Tibial nerve (tissue), 3 donors: ENCODE data around the gene AKT1S1.

Experiments used
- POLR2A ChIP-seq, 2 donors: fragments of 450-650 bp; IDR thresholded peaks; one replicate each; pipeline ENCODE4 v1.6.1; 2017; ENCODE audit warnings: antibody characterized with exemption in 2 of 2, mild to moderate bottlenecking in 2 of 2, moderate library complexity in 2 of 2
- TF ChIP-seq, protein P1 (sequence below), 5 experiments: fragments of 200-600 bp in 3 of 5; fragments of 450-650 bp in 2 of 5; sonication (generic) in 3 of 5; IDR thresholded peaks; one replicate each; pipeline ENCODE4 v1.5.1; 2016 to 2019; ENCODE audit warnings: antibody characterized with exemption in 5 of 5, mild to moderate bottlenecking in 3 of 5, moderate library complexity in 2 of 5

DNA sequence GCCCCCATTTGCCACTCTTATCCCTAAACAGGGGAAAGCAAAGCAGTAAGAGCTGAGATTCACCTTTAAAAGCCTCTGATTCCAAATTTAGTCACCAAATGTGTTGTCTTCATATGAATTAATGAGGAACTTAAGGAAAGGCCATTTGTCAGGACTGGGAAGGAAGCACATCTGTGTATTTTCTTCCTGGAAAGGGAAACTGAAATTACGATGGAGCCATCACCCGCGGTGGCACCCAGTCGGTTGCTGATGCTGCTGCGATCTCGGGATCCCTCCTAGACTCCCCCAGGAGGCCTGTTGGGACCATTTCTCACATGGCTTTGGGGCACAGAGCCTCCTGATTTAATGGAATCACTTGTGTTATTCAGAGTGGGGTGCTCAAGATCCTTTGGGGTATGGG is 27.0 kb upstream of the AKT1S1 start:
- TF ChIP-seq, protein P1, sequence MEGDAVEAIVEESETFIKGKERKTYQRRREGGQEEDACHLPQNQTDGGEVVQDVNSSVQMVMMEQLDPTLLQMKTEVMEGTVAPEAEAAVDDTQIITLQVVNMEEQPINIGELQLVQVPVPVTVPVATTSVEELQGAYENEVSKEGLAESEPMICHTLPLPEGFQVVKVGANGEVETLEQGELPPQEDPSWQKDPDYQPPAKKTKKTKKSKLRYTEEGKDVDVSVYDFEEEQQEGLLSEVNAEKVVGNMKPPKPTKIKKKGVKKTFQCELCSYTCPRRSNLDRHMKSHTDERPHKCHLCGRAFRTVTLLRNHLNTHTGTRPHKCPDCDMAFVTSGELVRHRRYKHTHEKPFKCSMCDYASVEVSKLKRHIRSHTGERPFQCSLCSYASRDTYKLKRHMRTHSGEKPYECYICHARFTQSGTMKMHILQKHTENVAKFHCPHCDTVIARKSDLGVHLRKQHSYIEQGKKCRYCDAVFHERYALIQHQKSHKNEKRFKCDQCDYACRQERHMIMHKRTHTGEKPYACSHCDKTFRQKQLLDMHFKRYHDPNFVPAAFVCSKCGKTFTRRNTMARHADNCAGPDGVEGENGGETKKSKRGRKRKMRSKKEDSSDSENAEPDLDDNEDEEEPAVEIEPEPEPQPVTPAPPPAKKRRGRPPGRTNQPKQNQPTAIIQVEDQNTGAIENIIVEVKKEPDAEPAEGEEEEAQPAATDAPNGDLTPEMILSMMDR (IDR thresholded peaks at IDR 0.05) = no peak
- no peak for TF ChIP-seq POLR2A (IDR thresholded peaks at IDR 0.05)
